CD4-positive, alpha-beta T cell treated with Interferon alpha-2 for 1 hour (primary cell): ENCODE results near the gene ADRB1.
A peak's percentile ranks its signal among the peaks of the same experiment; 100 is the strongest.

Experiments used
- DNase-seq, 2 donors: peaks; one replicate each; pipeline ENCODE4 v3.0.0-alpha.2; 2020 to 2022

Gene ADRB1

GRCh38 chr10:114043532-114044246 lies at the start of gene ADRB1:
TSS of gene ADRB1 (plus strand) at chr10:114043866. CDS start at chr10:114044133, 267 bp downstream.
- peak; percentile 46 to 70 for DNase-seq

DNA sequence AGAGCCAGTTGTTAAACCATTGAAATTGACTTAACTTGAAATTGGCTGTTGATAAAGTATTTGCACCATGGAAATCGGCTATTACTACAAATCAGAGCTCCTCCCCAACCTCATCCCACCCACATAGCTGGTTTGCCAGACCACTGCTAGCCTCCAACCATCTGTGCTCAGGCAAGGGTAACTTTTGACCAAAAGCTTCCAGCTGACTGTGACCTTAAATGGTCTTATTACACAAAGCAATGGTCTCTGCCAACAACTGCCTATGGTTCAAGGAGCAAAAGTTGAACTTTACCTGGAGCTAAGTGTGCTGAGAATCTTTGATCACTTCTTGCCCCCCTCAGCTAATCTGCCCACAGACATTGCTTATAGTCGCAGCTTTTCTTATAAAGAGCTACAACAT lies 48.5 kb upstream of the ADRB1 start:
- no peak for DNase-seq

GRCh38 chr10:113997428-113997827 lies 46.2 kb upstream of the ADRB1 start:
- DNase-seq = no peak

DNA sequence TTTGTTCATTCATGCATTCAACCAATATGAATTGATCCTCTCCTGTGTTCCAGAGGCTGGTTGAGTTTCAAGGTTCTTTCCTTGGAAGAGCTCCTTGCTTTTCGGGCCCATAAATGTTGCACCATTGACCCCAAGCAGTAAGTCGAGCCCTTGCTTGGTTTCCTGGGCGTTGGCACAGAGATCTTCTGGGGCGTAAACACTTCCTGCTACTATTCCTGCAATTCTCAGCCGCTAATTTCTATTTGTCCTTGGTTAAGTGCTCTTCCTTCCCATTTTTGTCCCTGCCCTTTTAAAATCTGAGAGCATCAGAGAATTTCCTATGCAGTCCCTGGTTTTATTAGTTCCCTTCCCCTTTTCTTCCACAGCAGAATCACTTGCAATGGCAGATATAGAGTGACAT lies 44.1 kb upstream of the ADRB1 start:
- DNase-seq = no peak

DNA sequence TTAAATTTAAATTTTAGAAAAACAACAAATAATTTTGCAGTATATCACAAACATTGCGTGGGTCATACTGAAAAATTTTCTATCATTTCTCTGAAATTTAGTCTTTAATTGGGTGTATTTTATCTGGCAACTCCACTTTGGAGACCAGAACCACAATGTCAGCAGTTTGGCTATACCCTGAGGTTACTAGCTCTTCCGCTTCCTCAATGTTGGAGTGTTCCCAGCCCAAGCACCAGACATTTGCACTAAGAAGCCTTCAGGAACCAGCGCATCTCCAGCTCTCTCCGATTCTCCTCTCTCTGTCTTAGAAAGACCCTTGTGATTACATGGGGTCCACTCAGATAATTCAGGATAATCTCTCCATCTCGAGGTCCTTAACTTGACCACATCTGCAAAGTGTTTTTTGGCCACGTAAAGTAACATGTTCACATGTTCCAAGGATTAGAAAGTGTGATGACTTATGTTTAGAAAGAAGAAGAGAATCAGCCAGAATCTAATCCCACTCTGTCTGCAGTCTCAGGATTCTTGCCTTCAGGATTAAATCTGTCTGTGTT lies 43.1 kb upstream of the ADRB1 start:
- DNase-seq = no peak

DNA sequence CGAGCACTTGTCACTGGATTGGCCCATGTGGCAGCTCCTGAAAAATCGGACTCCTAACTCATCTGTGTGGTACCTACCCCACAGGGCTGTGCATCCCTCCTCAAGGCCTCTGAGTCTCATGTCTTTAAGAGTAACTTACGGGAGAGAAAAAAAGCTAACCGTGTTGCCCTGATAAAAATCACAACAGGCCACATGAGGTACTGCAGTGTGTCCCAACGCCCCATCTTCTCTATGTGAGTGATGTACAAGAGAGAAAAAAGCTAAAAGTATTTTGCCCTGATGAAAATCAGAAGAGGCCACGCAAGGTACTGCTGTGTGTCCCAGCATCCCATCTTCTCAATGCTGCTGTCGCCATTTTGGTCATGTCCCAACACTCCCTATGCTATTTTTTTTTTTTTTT lies 41.2 kb upstream of the ADRB1 start:
- no peak for DNase-seq

DNA sequence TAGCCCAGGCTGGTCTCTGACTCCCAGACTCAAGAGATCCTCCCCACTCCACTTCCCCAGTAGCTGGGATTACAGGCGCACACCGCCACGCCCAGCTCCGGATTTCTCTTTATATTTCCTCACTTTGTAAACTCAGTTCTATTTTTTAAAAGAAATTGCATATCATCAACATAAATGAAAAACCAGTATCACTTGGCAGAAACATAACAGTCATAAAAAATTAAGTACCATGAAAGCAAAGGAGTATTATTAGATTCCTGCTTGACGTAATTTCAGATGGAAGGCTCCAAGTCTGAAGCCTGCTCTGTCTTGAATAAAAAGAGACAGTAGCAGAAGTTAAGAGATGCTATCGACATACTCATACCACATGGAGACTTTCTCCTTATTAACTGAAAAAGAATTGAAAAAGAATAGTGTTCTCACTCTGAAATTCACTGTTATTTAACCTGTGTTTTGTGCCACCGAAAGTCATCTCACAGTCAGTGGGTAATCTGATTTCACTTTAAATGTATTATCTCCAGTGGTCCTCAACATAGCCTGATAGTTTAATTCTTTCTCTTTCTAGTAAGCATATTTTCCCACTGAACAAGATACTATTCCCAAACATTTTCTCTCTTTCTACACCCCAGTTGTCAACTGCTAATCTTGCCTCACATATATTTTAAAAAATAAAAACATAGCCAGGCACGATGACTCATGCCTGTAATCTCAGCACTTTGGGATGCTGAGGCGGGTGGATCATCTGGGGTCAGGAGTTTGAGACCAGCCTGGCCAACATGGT lies 40.3 kb upstream of the ADRB1 start:
- no peak for DNase-seq

GRCh38 chr10:114009281-114009996 lies 34.2 kb upstream of the ADRB1 start:
- DNase-seq = no peak

- no peak for DNase-seq
Measured at GRCh38 chr10:114010316-114010715, 33.4 kb upstream of the ADRB1 start.

DNA sequence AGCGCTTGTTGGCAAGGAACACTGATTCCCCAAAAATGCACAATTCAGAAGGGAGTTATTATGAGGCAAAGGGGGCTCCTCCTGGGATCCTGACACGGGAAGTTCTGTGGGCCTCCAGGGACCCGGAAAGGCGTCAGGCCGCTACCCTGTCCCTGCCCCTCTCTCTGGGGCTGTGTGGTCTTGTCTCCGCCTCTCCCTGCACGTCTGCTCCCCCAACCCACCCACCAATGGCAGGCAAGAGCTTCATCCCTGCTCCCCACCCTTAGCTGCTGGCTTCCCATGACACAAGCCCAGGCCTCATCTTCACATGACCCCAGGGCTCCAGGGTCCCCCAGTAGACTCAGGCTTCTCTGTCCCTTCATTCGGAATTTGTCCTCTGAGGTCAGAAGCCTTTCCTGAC lies 31.0 kb upstream of the ADRB1 start:
- no peak for DNase-seq

GRCh38 chr10:114015708-114016107 lies 28.0 kb upstream of the ADRB1 start:
- no peak for DNase-seq

DNA sequence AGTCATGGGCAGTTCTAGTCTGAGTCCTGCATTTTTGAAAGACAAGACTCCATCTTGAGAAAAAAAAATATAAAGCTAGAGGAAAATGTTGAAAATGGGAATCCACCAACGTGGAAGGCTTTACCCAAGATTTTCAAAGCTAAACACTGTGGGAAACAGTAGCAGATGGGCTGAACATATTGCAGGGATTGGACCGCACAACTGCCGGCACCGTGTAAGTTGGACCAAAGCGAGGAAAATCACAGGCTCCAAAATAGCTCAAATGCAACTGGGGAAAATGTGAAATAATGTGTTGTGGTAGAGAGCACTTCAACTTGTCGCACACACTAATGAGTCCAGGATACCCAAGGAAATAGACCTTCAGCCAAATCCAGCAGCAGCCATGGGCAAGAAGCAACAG lies 26.4 kb upstream of the ADRB1 start:
- no peak for DNase-seq

DNA sequence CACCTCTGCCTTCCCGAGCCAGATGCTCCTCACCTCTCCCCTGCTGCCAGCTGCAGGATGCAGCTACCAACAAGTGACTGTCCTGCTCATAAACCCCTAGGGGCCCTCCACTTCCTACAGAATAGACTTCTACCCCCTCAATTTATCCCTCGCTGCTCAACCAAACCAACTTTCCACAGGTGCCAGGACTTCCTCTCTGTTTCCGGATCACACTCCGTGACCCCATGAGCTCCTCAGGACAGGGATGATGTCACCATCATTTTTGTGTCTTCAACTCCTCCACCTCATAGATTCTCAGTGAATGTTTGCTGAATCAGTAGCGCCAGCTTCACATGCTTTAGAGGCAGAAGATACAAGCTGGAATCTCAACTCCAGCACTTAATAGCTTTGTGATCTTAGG lies 25.8 kb upstream of the ADRB1 start:
- DNase-seq = no peak

- no peak for DNase-seq
Measured at GRCh38 chr10:114019226-114019625, 24.4 kb upstream of the ADRB1 start.

- DNase-seq = peak in 1 of 2 donors; percentile 4
Measured at GRCh38 chr10:114021154-114021553, 22.5 kb upstream of the ADRB1 start.

DNA sequence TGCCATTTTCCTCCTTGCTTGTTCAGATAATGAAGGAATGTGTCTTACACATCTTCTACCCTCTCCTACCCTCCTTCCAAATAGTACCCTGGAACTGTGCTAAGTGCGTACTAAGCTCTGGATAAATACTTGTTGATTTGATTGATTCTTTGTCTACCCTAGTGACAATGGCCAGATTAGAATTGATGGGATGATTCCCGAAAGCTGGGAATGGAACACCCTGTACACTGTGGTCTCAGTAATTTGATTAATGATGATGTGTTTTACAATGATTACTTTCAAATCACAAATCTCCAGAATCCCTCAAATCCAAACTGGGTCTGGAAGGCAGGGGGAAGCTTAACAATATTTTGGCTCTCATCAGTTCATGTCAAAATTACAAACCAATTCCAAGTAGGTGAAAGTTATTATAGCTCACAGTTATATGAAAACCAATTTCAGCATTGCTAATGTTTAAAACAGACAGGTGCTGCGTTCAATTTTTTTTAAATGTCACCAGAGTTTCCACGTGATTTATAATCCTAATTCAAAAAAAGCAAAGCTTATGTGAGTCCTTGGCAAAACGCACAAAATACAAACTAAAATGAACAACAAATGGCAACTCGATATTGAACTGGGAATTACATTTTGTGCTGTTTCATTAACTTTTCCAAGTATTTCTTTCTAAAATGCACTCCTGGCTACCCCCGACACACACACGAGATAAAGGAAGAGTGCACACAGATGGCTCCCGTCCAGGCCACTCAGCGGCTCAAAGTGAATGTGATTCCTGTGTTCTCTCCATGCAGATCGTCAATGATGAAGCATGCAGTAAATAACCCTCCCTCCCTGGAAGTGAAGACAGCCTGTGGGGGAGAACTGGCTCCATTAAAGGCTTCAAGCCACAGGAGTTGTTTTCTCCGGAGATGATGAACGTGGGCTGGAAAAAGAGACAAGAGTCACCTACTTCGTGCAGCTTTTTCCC lies 21.7 kb upstream of the ADRB1 start:
- DNase-seq = no peak

DNA sequence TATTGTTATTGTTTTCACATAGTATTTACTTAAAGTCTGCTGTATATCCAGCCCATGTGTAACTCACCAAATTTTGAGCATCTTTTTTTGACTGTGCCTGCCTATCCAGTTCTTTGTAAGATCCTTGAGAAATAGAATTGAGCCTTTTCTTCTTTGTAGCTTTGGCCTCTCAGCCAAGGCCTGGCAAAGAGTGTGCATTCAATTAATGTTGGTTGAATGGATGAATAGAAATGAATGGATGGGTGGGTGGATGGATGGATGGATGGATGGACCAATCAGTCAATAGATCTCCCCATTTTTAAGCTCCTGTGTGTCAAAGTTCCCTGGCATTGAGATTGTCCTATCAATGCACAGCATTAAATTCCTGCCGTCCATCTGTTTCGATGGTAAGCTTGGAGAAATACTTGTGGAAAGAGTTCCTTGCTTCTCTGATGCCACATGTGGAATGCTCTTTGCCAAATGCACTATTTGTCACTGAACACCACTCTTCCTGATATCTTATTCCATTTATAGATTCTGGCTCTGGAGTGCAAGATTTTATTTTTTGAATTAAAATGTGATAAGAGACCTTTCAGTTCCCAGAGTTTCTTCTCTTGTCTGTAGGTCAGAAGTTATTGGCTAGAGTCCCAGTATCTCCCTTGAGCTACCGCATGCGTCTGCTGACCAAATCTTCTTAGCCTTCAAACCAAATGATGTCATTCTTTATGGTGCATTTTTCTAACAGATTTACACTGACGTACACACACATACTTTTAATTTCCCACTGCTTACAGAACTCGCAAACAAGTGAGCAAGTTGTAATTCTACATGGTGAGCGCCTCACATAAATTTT lies 20.7 kb upstream of the ADRB1 start:
- DNase-seq = no peak

DNA sequence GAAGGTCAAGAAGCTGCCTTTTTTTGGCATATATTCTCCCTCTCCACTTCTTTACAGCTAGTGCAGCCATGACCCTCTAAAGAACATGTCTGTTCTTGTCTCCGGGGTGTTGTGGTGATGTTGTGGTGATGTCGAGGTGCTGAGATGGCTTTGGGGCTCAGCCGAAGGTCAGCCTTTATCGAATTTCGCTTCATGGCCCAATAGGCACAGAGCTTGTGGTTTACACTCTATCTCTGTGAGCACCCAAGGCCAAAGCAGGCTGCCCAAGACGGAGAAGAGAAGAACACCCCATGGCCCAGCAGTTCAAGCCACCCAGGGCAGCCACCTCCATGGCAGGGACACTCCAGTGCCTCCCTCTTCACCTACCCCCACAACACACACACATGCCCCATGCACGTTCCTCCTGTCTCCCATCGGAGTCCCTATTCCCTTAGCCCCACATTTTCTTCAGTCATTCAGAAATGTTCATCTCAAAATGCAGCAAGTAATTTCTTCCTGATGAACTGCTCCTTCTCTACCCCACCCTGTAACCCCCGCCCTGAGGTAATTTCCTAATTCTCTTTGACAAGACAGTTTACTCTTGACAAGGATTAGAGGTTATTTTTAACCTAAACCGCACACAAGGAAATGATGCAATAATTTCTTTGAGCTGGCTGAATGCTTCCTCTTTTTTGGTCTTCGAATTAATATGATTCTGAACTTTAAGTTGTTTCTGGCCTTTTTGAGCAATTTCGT lies 18.6 kb upstream of the ADRB1 start:
- DNase-seq = peak; percentile 39 to 52

GRCh38 chr10:114025611-114026130 lies 18.0 kb upstream of the ADRB1 start:
- no peak for DNase-seq
